Common myeloid progenitor, CD34-positive (primary cell): Measurements from ENCODE around the gene ADK.

ENCODE experiments used
- CTCF ChIA-PET: fragments of 350-600 bp; sonication (Branson Sonifier 250); formaldehyde crosslinking; loops from one replicate; lab custom pipeline; 2021; ENCODE audit warnings: antibody characterized with exemption; lab: Charles Lee
- POLR2A ChIA-PET: fragments of 350-600 bp; sonication (Branson Sonifier 250); formaldehyde crosslinking; loops from one replicate; lab custom pipeline; 2021; ENCODE audit warnings: antibody characterized with exemption; lab: Charles Lee
- DNase-seq, 3 donors: peaks; one replicate each; pipeline versions ENCODE4 v3.0.0 to v3.0.0-alpha.2; 2013
- H3K27ac ChIP-seq, 2 experiments: 1 replicate in 1 of 2; 2 replicates in 1 of 2; pipeline ENCODE4 v1.7.0; 2013; ENCODE audit warnings: inconsistent platforms in 2 of 2, low read length in 2 of 2, mild to moderate bottlenecking in 2 of 2, low read depth in 1 of 2, moderate library complexity in 1 of 2; ENCODE audit not compliant: severe bottlenecking in 2 of 2, insufficient read depth in 1 of 2, poor library complexity in 1 of 2
- H3K27me3 ChIP-seq, 5 experiments: replicated peaks in 2 of 5; 1 replicate in 3 of 5; 2 replicates in 2 of 5; pipeline versions ENCODE4 v1.6.1 to v1.7.0; 2013; ENCODE audit warnings: low read length in 4 of 5, mild to moderate bottlenecking in 2 of 5, moderate library complexity in 2 of 5, inconsistent platforms in 1 of 5; ENCODE audit not compliant: insufficient read depth in 5 of 5, control insufficient read depth in 4 of 5
- H3K36me3 ChIP-seq, 4 experiments: 1 replicate in 2 of 4; 2 replicates in 2 of 4; pipeline versions ENCODE4 v1.6.1 to v1.7.0; 2013; ENCODE audit warnings: low read length in 3 of 4, control low read depth in 1 of 4, mild to moderate bottlenecking in 1 of 4; ENCODE audit not compliant: control insufficient read depth in 4 of 4, insufficient read depth in 4 of 4
- H3K4me1 ChIP-seq, 4 experiments: 1 replicate in 3 of 4; 2 replicates in 1 of 4; pipeline versions ENCODE4 v1.6.1 to v1.7.1; 2013; ENCODE audit warnings: low read length in 3 of 4, mild to moderate bottlenecking in 3 of 4, control low read depth in 1 of 4, inconsistent platforms in 1 of 4, moderate library complexity in 1 of 4; ENCODE audit not compliant: control insufficient read depth in 4 of 4, insufficient read depth in 4 of 4; ENCODE audit errors: control extremely low read depth in 1 of 4
- H3K4me3 ChIP-seq, 7 experiments: 1 replicate in 4 of 7; 2 replicates in 3 of 7; pipeline versions ENCODE4 v1.5.1 to v1.7.0; 2013; ENCODE audit warnings: mild to moderate bottlenecking in 7 of 7, low read length in 6 of 7, moderate library complexity in 6 of 7, inconsistent platforms in 2 of 7, low read depth in 2 of 7, control low read depth in 1 of 7; ENCODE audit not compliant: insufficient read depth in 4 of 7, control insufficient read depth in 1 of 7; ENCODE audit errors: extremely low read depth in 1 of 7
- H3K9me3 ChIP-seq, 5 experiments: 1 replicate in 4 of 5; 2 replicates in 1 of 5; pipeline versions ENCODE4 v1.6.1 to v1.7.1; 2013; ENCODE audit warnings: low read length in 4 of 5, mild to moderate bottlenecking in 2 of 5, inconsistent platforms in 1 of 5, low read depth in 1 of 5, moderate library complexity in 1 of 5; ENCODE audit not compliant: control insufficient read depth in 4 of 5, insufficient read depth in 2 of 5; ENCODE audit errors: control extremely low read depth in 1 of 5
- WGBS: methylation state at CpG from one replicate; pipeline ENCODE4 v1.1.5; 2013; ENCODE audit not compliant: insufficient coverage; 5-methylcytosine and 5-hydroxymethylcytosine counted together

ADK gene

GRCh38 chr10:74334221-74334620 lies 183.2 kb downstream of the ADK start:
- ChIA-PET CTCF (interaction anchor here (0.9 kb wide), 1 partner anchor 226 kb away, joined by 3 read pairs; no protein-coding TSS in a partner anchor), POLR2A (no interaction called here)
- no peak for DNase-seq
- Histone ChIP-seq H3K9me3 (peaks cover 0 to 7% (median 0%) of the 10 kb centered on the region in 5 experiments), H3K4me1 (no peaks in the 10 kb centered on the region), H3K27ac (no peak overlapping the region), H3K36me3 (peaks cover 0 to 15% (median 6%) of the 10 kb centered on the region in 4 experiments), H3K4me3 (no peak overlapping the region), H3K27me3 (no peaks in the 10 kb centered on the region)

- H3K4me3 ChIP-seq: no peak overlapping the region
- H3K4me1 ChIP-seq: no peaks in the 10 kb centered on the region
- DNase-seq: no peak
- ChIA-PET POLR2A (no interaction called here), CTCF (no interaction called here)
- peaks cover 0 to 7% (median 0%) of the 10 kb centered on the region in 5 experiments for H3K9me3 ChIP-seq
- H3K27ac ChIP-seq: no peak overlapping the region
- peaks cover 0 to 10% (median 4%) of the 10 kb centered on the region in 4 experiments for H3K36me3 ChIP-seq
- no CpG with 5 or more reads among the region's 1 CpG for WGBS
- H3K27me3 ChIP-seq: no peaks in the 10 kb centered on the region
Observed at GRCh38 chr10:74335501-74335900, 184.5 kb downstream of the ADK start.

- Histone ChIP-seq H3K36me3 (peaks cover 0 to 8% (median 4%) of the 10 kb centered on the region in 4 experiments), H3K27me3 (no peaks in the 10 kb centered on the region), H3K9me3 (peaks cover 0 to 15% (median 2%) of the 10 kb centered on the region in 5 experiments), H3K27ac (no peak overlapping the region), H3K4me1 (no peaks in the 10 kb centered on the region), H3K4me3 (no peak overlapping the region)
- DNase-seq: no peak
- 95% methylated on average over 7 of the region's 8 CpGs for WGBS
- ChIA-PET CTCF (no interaction called here), POLR2A (no interaction called here)
Observed at GRCh38 chr10:74337330-74338016, 186.5 kb downstream of the ADK start.

GRCh38 chr10:74342991-74343390 lies 192.0 kb downstream of the ADK start:
- no peak overlapping the region for H3K27ac ChIP-seq
- peaks cover 5 to 30% (median 13%) of the 10 kb centered on the region in 4 experiments for H3K36me3 ChIP-seq
- H3K4me3 ChIP-seq: no peak overlapping the region
- no peaks in the 10 kb centered on the region for H3K4me1 ChIP-seq
- no peak for DNase-seq
- WGBS: 100% methylated on average over 2 of the region's 2 CpGs
- CTCF ChIA-PET: no interaction called here
- H3K27me3 ChIP-seq: no peaks in the 10 kb centered on the region
- H3K9me3 ChIP-seq: peaks cover 3 to 49% (median 23%) of the 10 kb centered on the region in 5 experiments
- POLR2A ChIA-PET: no interaction called here

GRCh38 chr10:74343804-74344203 lies 192.8 kb downstream of the ADK start:
- CTCF ChIA-PET: no interaction called here
- H3K9me3 ChIP-seq: peaks cover 3 to 54% (median 23%) of the 10 kb centered on the region in 5 experiments
- H3K4me1 ChIP-seq: no peaks in the 10 kb centered on the region
- peak in 2 of 3 donors; percentile 9 to 18 for DNase-seq
- H3K4me3 ChIP-seq: no peak overlapping the region
- POLR2A ChIA-PET: no interaction called here
- no peak overlapping the region for H3K27ac ChIP-seq
- H3K36me3 ChIP-seq: peaks cover 5 to 34% (median 15%) of the 10 kb centered on the region in 4 experiments
- no peaks in the 10 kb centered on the region for H3K27me3 ChIP-seq
- 100% methylated on average over 3 of the region's 3 CpGs for WGBS

GRCh38 chr10:74344306-74344705 lies 193.3 kb downstream of the ADK start:
- peaks cover 3 to 54% (median 23%) of the 10 kb centered on the region in 5 experiments for H3K9me3 ChIP-seq
- WGBS: 100% methylated on average over 1 of the region's 1 CpG
- H3K27me3 ChIP-seq: no peaks in the 10 kb centered on the region
- DNase-seq: no peak
- H3K4me1 ChIP-seq: no peaks in the 10 kb centered on the region
- ChIA-PET POLR2A (no interaction called here), CTCF (no interaction called here)
- H3K27ac ChIP-seq: no peak overlapping the region
- H3K36me3 ChIP-seq: peaks cover 5 to 34% (median 15%) of the 10 kb centered on the region in 4 experiments
- H3K4me3 ChIP-seq: no peak overlapping the region

- no peak for DNase-seq
- Histone ChIP-seq H3K27ac (no peak overlapping the region), H3K27me3 (no peaks in the 10 kb centered on the region), H3K36me3 (peaks cover 5 to 31% (median 15%) of the 10 kb centered on the region in 4 experiments), H3K4me3 (no peak overlapping the region), H3K9me3 (peaks cover 1 to 46% (median 20%) of the 10 kb centered on the region in 5 experiments), H3K4me1 (no peaks in the 10 kb centered on the region)
- WGBS: 94% methylated on average over 6 of the region's 6 CpGs
- ChIA-PET POLR2A (no interaction called here), CTCF (no interaction called here)
Observed at GRCh38 chr10:74347522-74347921, 196.5 kb downstream of the ADK start.
